ENCODE measurements around the gene CXCR1. TPM values are rescaled to one million over a fixed set of nuclear protein-coding genes. Genes with fewer than 3 reads are reported as not detected.

Gene CXCR1
- total RNA-seq, 2 donors from 2014 or later: 0.41 to 4.4 TPM

- ATAC-seq (ENCODE audit: insufficient number of reproducible peaks, low FRiP score, low read depth) (no peak), DNase-seq (ENCODE audit: low spot score) (no peak)
- Histone ChIP-seq H3K4me3 (no peak overlapping the region), H3K27me3 (replicated peaks; ENCODE audit: insufficient read depth) (no peaks in the 10 kb centered on the region), H3K9me3 (no peaks in the 10 kb centered on the region), H3K27ac (no peak overlapping the region), H3K4me1 (ENCODE audit: control insufficient read depth in 1 of 2, low read depth in 2 of 2) (no peaks in the 10 kb centered on the region), H3K36me3 (no peaks in the 10 kb centered on the region)
- TF ChIP-seq CTCF (IDR thresholded peaks at IDR 0.05): no peak
Measured at GRCh38 chr2:218138047-218138446, 28.7 kb downstream of the CXCR1 start.

- Histone ChIP-seq H3K36me3 (no peaks in the 10 kb centered on the region), H3K9me3 (no peaks in the 10 kb centered on the region), H3K27me3 (replicated peaks; ENCODE audit: insufficient read depth) (no peaks in the 10 kb centered on the region), H3K4me1 (ENCODE audit: control insufficient read depth in 1 of 2, low read depth in 2 of 2) (no peaks in the 10 kb centered on the region), H3K27ac (no peak overlapping the region), H3K4me3 (no peak overlapping the region)
- no peak for DNase-seq (ENCODE audit: low spot score)
- no peak for TF ChIP-seq CTCF (IDR thresholded peaks at IDR 0.05)
- ATAC-seq (ENCODE audit: insufficient number of reproducible peaks, low FRiP score, low read depth): no peak
Measured at GRCh38 chr2:218137514-218137913, 29.2 kb downstream of the CXCR1 start.

GRCh38 chr2:218130822-218131221 lies 35.9 kb downstream of the CXCR1 start:
- no peak for TF ChIP-seq CTCF (IDR thresholded peaks at IDR 0.05)
- H3K27ac ChIP-seq: no peak overlapping the region
- H3K36me3 ChIP-seq: no peaks in the 10 kb centered on the region
- DNase-seq (ENCODE audit: low spot score) (no peak), ATAC-seq (ENCODE audit: insufficient number of reproducible peaks, low FRiP score, low read depth) (no peak)
- no peak overlapping the region for H3K4me3 ChIP-seq
- H3K9me3 ChIP-seq: no peaks in the 10 kb centered on the region
- no peaks in the 10 kb centered on the region for H3K27me3 ChIP-seq (replicated peaks; ENCODE audit: insufficient read depth)
- H3K4me1 ChIP-seq (ENCODE audit: control insufficient read depth in 1 of 2, low read depth in 2 of 2): no peaks in the 10 kb centered on the region

GRCh38 chr2:218130377-218130776 lies 36.4 kb downstream of the CXCR1 start:
- no peaks in the 10 kb centered on the region for H3K9me3 ChIP-seq
- no peaks in the 10 kb centered on the region for H3K36me3 ChIP-seq
- H3K27me3 ChIP-seq (replicated peaks; ENCODE audit: insufficient read depth): no peaks in the 10 kb centered on the region
- no peak for TF ChIP-seq CTCF (IDR thresholded peaks at IDR 0.05)
- DNase-seq (ENCODE audit: low spot score): no peak
- no peak for ATAC-seq (ENCODE audit: insufficient number of reproducible peaks, low FRiP score, low read depth)
- H3K4me3 ChIP-seq: no peak overlapping the region
- no peaks in the 10 kb centered on the region for H3K4me1 ChIP-seq (ENCODE audit: control insufficient read depth in 1 of 2, low read depth in 2 of 2)
- H3K27ac ChIP-seq: no peak overlapping the region

- H3K27ac ChIP-seq: no peak overlapping the region
- H3K27me3 ChIP-seq (replicated peaks; ENCODE audit: insufficient read depth): no peaks in the 10 kb centered on the region
- H3K9me3 ChIP-seq: no peaks in the 10 kb centered on the region
- no peak for ATAC-seq (ENCODE audit: insufficient number of reproducible peaks, low FRiP score, low read depth)
- no peaks in the 10 kb centered on the region for H3K4me1 ChIP-seq (ENCODE audit: control insufficient read depth in 1 of 2, low read depth in 2 of 2)
- TF ChIP-seq CTCF (IDR thresholded peaks at IDR 0.05): no peak
- no peak for DNase-seq (ENCODE audit: low spot score)
- H3K4me3 ChIP-seq: no peak overlapping the region
- no peaks in the 10 kb centered on the region for H3K36me3 ChIP-seq
Measured at GRCh38 chr2:218129458-218130135, 37.2 kb downstream of the CXCR1 start.

Data from thoracic aorta (tissue), 2 donors.